ENCODE results near the gene TRIM34.
"Not testable (repeated sequence)": the region's sequence is repeated elsewhere in the genome, so short reads cannot be mapped to it uniquely, and the experiment has no call there.

Gene TRIM34

GRCh38 chr11:5622802-5623201 is 2.0 kb upstream of the TRIM34 start:
- DNase-seq = no peak

- no peak for DNase-seq
These were observed 480 bp downstream of the TRIM34 start for GRCh38 chr11:5625281-5625680.

- DNase-seq = no peak
These were observed 1.4 kb downstream of the TRIM34 start for GRCh38 chr11:5626196-5626595.

GRCh38 chr11:5631417-5631816 is 6.6 kb downstream of the TRIM34 start:
- DNase-seq = no peak

- DNase-seq = no peak
These were observed 7.3 kb downstream of the TRIM34 start for GRCh38 chr11:5631969-5632635.

GRCh38 chr11:5639953-5640352 is 15.2 kb downstream of the TRIM34 start:
- no peak for DNase-seq

- DNase-seq = no peak
These were observed 18.8 kb downstream of the TRIM34 start for GRCh38 chr11:5643585-5643984.

GRCh38 chr11:5646139-5646538 is 21.3 kb downstream of the TRIM34 start:
- DNase-seq = no peak

GRCh38 chr11:5655474-5655873 is 30.7 kb downstream of the TRIM34 start:
- DNase-seq = no peak

- DNase-seq = not testable (repeated sequence)
These were observed 32.2 kb downstream of the TRIM34 start for GRCh38 chr11:5656956-5657355.

GRCh38 chr11:5658318-5658717 is 33.5 kb downstream of the TRIM34 start:
- no peak for DNase-seq

- no peak for DNase-seq
These were observed 38.7 kb downstream of the TRIM34 start for GRCh38 chr11:5663511-5663910.

GRCh38 chr11:5665051-5665570 is 40.3 kb downstream of the TRIM34 start:
- DNase-seq = no peak

GRCh38 chr11:5665746-5666401 is 41.1 kb downstream of the TRIM34 start:
- DNase-seq = no peak

GRCh38 chr11:5666402-5666793 is 41.6 kb downstream of the TRIM34 start:
- DNase-seq = no peak

GRCh38 chr11:5671831-5672230 is 47.0 kb downstream of the TRIM34 start:
- no peak for DNase-seq

- no peak for DNase-seq
These were observed 49.6 kb downstream of the TRIM34 start for GRCh38 chr11:5674391-5674790.

- no peak for DNase-seq
These were observed 55.0 kb downstream of the TRIM34 start for GRCh38 chr11:5679811-5680210.

- not testable (repeated sequence) for DNase-seq
These were observed 58.2 kb downstream of the TRIM34 start for GRCh38 chr11:5682890-5683441.

GRCh38 chr11:5683620-5684019 is 58.8 kb downstream of the TRIM34 start:
- DNase-seq = not testable (repeated sequence)

- DNase-seq = no peak
These were observed 59.3 kb downstream of the TRIM34 start for GRCh38 chr11:5684036-5684645.

GRCh38 chr11:5684646-5685362 is 60.0 kb downstream of the TRIM34 start, which contains the start of gene TRIM5:
TSS of gene TRIM5 (minus strand) at chr11:5685074. CDS start at chr11:5680177, 4,897 bp downstream.
- DNase-seq = no peak

- DNase-seq = no peak
These were observed 61.6 kb downstream of the TRIM34 start for GRCh38 chr11:5686426-5686825.

Data from NCI-H2081 treated with DMSO at 0.1 percent for 48 hours (cell line).